Skin epidermis (tissue), 12 donors: ENCODE data around the gene RASEF.
"Not testable (repeated sequence)": the region's sequence is repeated elsewhere in the genome, so short reads cannot be mapped to it uniquely, and the experiment has no call there.

Experiments used
- H3K27ac ChIP-seq, 21 experiments: fragments of 200-600 bp; sonication (generic) in 11 of 21; one replicate each; pipeline ENCODE4 v1.5.0; 2020; ENCODE audit warnings: mild to moderate bottlenecking in 3 of 21, inconsistent platforms in 2 of 21, moderate library complexity in 2 of 21
- H3K4me3 ChIP-seq, 7 experiments: fragments of 200-600 bp; sonication (generic) in 2 of 7; one replicate each; pipeline ENCODE4 v1.5.0; 2020; ENCODE audit warnings: inconsistent platforms in 2 of 7, mild to moderate bottlenecking in 2 of 7, moderate library complexity in 1 of 7

RASEF gene

DNA sequence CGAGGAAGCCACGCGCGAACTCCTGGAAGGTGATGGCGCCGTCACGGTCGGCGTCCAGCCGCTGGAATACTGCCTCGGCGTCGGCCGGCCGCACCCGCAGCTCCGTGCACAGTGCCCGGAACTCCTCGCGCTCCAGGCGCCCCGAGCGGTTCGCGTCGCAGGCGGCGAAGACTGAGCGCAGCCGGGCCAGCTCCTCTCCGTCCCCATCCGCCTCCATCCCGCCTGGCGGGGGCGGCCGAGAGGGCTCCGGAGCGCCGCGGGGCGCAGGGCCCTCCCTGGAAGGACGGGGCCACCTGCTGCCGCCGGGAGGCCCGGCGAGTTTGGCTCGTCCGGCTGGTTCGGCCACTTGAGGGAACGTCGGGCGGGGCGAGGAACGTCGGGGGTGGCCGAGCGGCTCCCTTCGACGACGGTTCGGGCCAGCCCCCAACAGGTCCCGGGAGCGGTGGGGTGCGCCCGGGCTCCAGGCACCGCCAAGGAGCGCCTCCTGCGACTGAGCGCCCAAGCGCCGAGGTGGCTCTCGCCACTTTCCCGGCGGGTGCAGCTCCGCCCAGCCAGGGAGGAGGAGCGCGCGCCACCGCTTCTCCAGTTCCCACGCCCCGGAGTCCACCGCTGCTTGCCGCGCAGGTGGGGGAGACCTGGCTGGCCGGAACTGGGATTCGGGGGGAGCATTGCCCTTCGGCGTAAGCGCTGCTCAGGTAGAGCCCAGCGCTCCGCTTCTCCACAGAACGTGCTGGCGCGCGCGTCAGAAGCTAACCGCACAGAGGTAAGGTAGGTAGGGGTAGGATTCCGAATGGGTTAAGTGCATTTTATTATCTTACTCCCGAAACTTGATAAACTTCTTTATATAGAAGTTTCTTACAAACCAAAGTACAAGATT is at the start of gene RASEF:
Gene RASEF (minus strand): TSS at position 492 of the 877 bp plus-strand sequence. CDS start 275 bp downstream, at position 217.
- Histone ChIP-seq H3K4me3 (peak within 1 kb of the TSS; percentile 19 to 57 (median 38)), H3K27ac (peak within 1 kb of the TSS in 13 of 21 experiments; percentile 38 to 82 (median 67))

DNA sequence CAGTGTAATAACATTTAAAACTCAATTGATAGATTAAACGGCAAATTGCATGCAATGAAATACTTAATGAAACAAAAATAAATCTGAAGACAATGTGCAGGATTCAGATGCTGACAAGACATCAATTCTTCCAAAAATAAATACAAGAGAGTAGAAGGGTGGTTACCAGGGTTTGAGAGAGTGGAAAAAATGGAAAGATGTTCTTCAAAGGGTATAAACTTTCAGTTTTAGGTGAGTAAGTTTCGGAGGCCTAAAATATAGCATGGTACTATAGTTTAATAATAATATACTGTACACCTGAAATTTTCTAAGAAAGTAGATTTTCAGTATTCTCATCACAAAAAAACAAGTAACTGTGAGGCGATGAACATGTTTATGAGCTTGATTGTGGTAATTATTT is 48.2 kb upstream of the RASEF start:
- H3K4me3 ChIP-seq = no peak overlapping the region

DNA sequence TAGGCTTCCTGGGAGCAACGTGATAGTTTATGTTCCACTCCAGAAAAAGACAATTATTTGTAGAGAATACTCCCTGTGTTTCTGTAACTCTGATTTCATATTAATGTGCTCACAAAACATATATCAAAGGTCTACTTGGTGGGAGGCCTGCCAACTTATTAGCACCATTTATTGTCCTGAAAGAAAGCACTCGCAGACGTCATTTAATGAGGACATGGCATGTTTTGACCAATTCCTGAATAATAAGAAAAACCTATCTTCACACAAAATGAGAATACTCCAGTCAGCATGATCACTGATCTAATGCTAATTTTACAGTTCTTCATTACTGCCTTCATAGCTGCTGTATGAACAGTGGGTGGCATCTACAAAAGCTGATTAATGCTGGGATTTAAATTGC is 46.4 kb upstream of the RASEF start:
- H3K4me3 ChIP-seq = no peak overlapping the region
- no peak overlapping the region for H3K27ac ChIP-seq

More for the DNA sequence above, 48.2 kb upstream of the RASEF start:
- no peak overlapping the region for H3K27ac ChIP-seq

DNA sequence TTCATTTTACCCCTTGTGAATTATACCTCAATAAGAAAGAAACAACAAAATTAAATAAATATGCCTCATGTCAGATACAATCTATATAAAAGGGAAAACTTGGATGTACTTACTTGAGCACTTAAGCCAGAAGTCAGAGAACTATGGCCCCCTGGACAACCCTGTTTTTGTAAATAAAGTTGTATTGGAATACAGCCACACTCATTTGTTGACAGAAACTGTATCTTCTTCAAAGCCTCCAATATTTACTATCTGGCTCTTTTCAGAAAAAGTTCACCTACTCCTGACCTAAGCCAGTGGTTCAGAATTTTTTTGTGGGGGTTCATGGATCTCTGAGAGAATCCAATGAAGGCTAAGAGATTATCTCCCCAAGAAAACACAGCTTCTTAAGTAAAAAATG is 45.3 kb upstream of the RASEF start:
- no peak overlapping the region for H3K4me3 ChIP-seq
- no peak overlapping the region for H3K27ac ChIP-seq

DNA sequence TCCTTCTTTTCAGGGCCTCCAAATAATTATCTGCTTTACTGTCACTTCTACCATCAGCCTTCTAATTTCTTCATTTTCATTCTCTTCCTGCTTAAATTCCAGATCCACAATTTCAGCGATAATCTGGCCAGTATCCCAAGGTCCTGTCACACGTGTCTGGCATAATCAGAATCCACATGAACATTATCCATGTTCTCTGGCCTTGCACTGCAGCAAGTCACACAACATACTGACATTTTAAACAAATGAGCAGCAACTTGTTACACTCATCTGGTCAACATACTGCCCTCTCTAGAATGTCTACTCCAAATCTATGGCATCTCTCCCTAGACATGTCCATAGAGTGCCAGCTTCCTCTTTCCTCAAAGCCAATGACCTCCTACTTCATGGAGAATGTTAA is 43.8 kb upstream of the RASEF start:
- Histone ChIP-seq H3K27ac (no peak overlapping the region), H3K4me3 (no peak overlapping the region)

DNA sequence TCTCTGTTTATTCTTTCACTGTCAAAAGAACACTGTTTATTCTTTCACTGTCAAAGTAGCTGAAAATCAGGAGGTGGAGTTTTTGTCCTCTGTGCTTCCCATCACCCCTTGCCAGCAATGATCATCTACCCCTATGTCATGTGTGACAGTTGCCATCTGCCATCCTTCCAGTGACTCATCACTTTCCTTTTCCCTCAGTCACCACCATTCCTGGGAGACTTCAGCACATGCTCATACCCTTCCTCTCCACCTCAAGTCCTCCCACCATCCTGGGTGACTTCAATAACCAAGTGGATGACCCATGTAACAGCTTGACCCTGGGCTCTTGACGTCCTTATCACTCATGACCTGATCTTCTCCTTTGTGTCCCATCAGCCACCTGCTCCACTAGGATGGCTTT is 43.3 kb upstream of the RASEF start:
- H3K4me3 ChIP-seq = no peak overlapping the region
- H3K27ac ChIP-seq = no peak overlapping the region

DNA sequence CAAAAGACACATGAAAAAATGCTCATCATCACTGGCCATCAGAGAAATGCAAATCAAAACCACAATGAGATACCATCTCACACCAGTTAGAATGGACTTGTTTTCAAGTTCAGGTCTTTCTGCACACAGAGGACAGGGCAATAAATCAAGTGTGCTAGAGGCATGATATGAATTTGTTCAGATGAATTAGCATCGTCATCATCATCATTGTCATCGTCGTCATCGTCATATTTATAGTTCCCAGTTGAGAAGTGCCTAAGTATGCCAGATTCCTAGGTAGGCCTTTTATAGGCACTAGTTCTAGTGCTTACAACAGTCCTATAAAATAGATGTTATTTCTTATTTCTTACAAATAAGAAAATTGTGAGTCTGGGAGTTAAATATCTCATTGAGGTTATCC is 34.7 kb upstream of the RASEF start:
- no peak overlapping the region for H3K4me3 ChIP-seq

DNA sequence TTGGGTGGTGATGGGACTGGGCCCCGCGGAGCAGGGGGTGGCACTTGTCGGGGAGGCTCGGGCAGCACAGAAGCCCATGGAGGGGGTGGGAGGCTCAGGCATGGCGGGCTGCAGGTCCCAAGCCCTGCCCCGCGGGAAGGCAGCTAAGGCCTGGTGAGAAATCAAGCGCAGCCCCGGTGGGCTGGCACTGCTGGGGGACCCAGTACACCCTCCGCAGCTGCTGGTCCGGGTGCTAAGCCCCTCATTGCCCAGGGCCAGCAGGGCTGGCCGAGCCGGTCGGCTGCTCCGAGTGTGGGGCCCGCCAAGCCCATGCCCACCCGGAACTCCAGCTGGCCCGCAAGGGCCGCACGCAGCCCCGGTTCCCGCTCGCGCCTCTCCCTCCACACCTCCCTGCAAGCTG is 30.4 kb upstream of the RASEF start:
- H3K4me3 ChIP-seq, H3K27ac ChIP-seq: not testable (repeated sequence)

More for the DNA sequence above, 34.7 kb upstream of the RASEF start:
- no peak overlapping the region for H3K27ac ChIP-seq

DNA sequence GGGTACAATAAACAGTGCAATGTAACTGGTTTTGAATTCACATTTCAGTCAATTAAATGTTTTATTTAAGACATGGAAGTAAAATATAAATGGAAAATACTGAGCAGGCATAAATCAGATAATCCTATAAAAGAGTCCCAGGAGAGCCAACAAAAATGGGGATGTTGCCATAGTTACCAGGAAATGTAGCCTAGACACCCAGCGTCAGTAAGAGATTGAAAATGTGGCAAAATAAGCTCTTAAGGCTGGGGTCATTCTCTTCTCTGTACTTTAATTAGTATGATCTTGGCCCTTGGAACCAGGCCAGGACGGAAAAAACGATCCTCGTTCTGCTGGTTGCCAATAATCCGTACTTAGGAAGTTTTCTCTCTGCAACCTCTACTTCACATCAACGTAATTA is 18.9 kb upstream of the RASEF start:
- Histone ChIP-seq H3K27ac (no peak overlapping the region), H3K4me3 (no peak overlapping the region)

DNA sequence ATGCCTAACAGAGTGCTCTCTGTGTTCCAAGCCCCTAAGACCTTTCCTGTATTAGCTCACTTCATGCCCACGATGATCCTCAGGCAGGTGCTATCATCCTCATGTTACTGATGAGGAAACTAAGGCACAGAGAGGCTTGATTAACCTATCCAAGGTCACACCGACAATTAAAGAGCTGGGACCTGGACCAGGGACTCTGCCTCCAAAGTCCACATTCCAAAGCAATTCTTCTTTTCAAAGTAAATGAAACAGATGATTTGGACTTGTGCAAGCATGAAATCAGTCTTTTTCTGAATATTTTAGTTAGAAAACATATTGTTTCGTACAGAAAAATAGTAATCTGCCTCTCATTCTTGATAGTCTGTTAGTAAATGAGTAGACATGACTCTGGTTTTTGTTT is 18.1 kb upstream of the RASEF start:
- no peak overlapping the region for H3K4me3 ChIP-seq
- no peak overlapping the region for H3K27ac ChIP-seq

DNA sequence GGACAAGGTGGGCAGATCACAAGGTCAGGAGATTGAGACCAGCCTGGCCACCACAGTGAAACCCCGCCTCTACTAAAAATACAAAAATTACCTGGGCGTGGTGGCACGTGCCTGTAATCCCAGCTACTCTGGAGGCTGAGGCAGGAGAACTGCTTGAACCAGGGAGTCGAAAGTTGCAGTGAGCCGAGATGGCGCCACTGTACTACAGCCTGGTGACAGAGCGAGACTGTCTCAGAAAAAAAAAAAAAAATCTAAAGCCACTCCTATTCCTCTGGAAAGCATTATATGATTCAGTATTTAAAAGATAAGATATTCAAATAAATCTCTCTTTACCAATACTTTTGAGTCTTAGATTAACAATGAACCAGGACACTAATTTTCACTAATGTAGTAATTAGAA is 13.0 kb upstream of the RASEF start:
- not testable (repeated sequence) for H3K27ac ChIP-seq, H3K4me3 ChIP-seq

DNA sequence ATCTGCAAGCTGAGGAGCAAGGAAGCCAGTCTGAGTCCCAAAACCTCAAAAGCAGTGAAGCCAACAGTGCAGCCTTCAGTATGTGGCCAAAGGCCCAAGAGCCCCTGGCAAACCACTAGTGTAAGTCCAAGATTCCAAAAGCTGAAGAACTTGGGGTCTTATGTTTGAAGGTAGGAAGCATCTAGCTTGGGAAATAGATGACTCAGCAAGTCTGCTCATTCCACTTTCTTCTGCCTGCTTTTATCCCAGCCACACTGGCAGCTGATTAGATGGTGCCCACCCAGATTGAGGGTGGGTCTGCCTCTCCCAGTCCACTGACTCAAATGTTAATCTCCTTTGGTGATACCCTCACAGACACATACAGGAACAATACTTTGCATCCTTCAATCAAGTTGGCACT is 9.6 kb upstream of the RASEF start:
- H3K27ac ChIP-seq, H3K4me3 ChIP-seq: not testable (repeated sequence)

DNA sequence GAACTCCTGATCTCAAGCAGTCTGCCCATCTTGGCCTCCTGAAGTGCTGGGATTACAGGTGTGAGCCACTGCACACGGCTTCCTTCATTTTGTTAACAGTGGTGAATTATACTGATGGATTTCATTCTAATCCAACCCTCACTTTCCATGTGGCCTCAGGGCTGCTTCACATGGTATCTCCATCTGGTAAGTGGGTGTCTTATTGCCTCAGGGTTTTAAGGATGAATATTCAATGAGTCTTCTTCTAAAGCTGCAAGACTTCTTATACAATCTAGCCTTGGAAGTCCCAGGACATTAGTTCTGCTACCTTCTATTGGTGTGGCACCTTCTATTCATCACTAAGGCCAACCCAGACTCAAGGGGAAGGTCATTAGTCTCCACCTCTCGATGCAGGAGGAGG is 8.7 kb upstream of the RASEF start:
- Histone ChIP-seq H3K27ac (no peak overlapping the region), H3K4me3 (no peak overlapping the region)

DNA sequence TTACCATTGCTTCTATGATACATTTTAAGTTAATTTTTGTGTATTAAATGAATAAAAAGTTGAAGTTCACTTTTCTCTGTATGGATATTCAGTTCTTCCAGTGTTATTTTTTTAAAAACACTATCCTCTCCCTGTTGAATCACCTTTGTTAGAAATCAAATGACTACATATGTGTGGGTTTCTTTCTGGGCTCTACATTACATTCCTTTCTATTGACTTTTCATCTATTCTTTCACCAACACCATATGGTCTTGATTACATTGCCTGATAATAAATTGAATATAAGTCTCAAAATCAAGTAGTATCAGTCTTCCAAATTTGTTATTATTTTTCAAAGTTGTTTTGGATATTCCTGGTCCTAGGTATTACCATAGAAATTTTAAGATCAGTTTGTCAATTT is 7.3 kb upstream of the RASEF start:
- H3K4me3 ChIP-seq = no peak overlapping the region
- no peak overlapping the region for H3K27ac ChIP-seq

DNA sequence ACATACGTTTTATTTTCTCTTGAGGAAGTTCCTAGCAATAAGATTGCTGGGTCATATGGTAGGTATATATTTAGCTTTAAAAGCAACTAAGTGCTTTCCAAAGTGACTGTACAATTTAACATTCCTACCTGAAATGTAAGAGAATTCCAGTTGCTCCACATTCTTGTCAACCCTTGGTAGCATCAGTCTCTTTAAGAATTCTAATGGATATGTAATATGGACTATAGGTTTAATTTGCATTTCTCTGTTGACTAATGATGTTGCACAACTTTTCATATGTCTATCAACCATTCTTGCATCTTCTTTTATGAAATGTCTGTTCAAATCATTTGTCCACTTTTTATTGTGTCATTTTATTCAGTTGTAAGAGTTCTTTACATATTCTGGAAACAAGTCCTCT is 6.7 kb upstream of the RASEF start:
- no peak overlapping the region for H3K27ac ChIP-seq
- H3K4me3 ChIP-seq = no peak overlapping the region

DNA sequence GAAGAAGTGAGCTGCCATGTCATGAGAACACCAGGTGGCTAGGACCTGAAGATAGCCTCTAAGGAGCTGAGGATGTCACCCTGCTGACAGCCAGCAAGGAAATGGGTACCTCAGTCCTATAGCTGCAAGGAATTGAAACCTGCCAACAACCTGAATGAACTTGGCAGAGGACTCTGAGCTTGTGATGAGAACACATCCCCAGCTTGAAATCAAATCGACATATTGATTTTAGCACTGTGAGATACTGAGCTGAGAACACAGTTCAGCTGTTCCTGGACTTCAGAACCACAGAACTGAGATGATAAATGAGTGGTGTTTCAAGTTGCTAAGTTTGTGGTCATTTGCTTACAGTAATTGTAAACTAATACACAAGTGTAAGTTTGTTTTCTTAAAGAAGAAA is 5.5 kb upstream of the RASEF start:
- Histone ChIP-seq H3K27ac (no peak overlapping the region), H3K4me3 (no peak overlapping the region)

DNA sequence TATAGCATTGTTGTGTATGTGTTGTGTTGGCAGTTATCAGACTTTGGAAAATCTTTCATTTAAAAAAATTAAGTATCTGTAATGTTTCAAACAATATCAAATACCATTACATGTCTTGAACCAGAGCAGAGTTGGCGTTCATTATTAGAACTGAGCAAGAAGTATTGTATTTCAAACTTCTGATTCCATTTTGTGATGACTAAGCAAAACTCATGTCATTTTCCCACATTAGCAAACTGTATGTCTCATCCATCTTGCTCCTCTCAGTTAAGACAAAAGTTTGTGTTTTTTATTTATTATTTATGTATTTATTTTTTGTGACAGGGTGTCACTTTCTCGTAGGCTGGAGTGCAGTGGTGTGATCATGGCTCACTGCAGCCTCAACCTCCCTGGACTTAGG is 4.6 kb upstream of the RASEF start:
- H3K27ac ChIP-seq = no peak overlapping the region
- no peak overlapping the region for H3K4me3 ChIP-seq

DNA sequence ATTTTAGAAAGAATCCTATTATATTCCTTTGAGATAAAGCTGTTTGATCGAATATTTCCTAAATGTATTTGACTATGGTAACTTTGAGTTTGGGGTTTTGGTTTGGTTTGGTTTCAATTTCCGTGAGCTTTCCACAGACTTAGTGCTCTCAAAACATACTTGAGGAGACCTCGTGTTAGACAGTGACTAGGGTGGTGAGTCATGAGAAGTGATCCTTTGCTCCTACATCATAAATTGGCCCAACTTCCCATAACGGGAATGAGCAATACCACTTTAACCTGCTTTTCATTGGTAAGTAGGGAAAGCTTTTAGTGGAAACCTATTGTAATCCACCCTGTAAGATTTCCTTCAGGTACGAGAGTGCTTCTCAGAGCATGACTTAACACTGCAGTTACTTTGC is 3.8 kb upstream of the RASEF start:
- no peak overlapping the region for H3K4me3 ChIP-seq
- H3K27ac ChIP-seq = no peak overlapping the region

DNA sequence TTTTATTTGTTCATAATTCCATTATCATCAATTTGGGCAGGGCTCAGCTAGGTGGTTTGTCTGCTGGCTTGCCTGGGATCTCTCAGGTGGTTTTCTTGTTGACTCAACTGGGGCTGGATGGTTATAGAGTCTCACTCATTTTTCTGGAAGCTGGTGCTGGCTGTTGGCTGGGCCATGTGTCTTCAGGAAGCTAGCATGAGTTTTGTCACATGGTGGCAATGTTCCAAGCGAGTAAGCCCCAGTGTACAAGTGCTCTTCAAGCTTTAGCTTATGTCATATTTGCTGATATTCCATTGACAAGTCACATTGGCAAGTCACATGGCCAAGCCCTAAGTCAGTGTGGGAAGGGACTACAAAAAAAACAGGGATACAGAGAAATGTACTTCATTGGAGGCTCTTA is 2.3 kb upstream of the RASEF start:
- no peak overlapping the region for H3K27ac ChIP-seq

DNA sequence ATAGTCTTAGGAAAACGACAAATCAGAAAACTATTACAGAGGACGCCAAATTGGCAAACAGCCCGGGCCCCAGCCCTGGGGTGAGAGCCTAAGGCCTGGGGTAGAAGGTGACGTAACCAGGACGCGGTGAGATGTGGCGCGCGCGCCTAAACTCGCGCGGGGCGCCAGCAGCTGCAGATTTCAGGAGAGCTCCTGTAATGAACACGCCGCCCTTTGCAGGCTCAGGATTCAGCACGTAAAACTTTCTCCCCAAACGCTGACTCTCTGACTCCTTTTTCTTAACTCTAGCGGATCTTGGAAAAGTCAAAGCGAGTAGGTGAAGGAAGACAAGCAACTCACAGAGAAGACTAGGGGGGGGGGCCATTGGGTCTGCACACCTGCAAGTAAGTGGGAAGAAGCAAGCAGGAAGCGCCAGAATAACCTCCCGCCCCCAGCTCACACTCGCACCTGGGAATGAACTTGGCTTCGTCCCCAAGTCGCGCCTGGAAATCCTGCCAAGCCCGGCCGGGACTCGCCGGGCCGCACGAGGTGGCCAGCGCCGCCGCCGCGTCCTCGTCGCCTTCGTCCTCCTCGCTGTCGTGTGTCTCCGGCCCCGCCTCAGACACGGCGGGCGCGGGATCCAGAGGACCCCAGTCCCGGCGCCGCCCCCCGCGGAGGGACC is 822 bp downstream of the RASEF start:
- peak overlapping the region in 13 of 21 experiments; percentile 38 to 82 (median 67) for H3K27ac ChIP-seq
- peak overlapping the region; percentile 19 to 57 (median 38) for H3K4me3 ChIP-seq

More for the DNA sequence above, 2.3 kb upstream of the RASEF start:
- no peak overlapping the region for H3K4me3 ChIP-seq

DNA sequence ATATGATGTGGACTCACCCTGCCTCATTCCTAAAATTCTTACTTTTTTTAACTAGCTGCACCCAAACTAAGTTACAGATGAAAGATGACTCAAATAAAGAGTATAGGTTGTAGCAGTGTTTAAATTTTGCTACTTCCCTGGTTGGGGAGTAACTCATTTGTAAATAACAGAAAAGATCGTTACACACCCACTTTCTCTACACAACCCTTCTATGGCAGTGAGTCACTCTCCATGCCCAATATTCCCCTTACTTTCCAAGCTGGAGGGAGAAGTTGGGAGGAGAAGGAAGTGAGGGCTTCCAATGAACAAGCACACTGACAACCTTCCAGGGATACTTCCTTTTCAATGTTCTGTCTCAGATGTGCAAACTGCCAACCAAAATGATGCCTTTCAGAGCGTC is 1.9 kb downstream of the RASEF start:
- Histone ChIP-seq H3K27ac (peak overlapping the region in 1 of 21 experiments; percentile 43), H3K4me3 (peak overlapping the region in 2 of 7 experiments; percentile 51 to 57)
